OCI-LY3 (cell line): ENCODE measurements around the gene PDIK1L.
A peak's percentile ranks its signal among the peaks of the same experiment; 100 is the strongest.
"Not testable (repeated sequence)": the region's sequence is repeated elsewhere in the genome, so short reads cannot be mapped to it uniquely, and the experiment has no call there.

Experiments used
- H2AFZ ChIP-seq: fragments of 200-600, 300-600 bp; shearing (Covaris generic); 2 replicates; pipeline ENCODE4 v1.6.0; 2014; ENCODE audit warnings: antibody characterized with exemption, low read depth, low read length
- H3K27ac ChIP-seq: fragments of 200-600, 300-600 bp; sonication (generic); 2 replicates; pipeline ENCODE4 v1.5.1; 2014; ENCODE audit warnings: mild to moderate bottlenecking, low read length, moderate library complexity, mixed read lengths
- H3K27me3 ChIP-seq: fragments of 200-600, 300-600 bp; sonication (generic); 2 replicates; pipeline ENCODE4 v1.6.1; 2014; ENCODE audit warnings: low read depth, low read length, mixed read lengths
- H3K36me3 ChIP-seq: fragments of 200-600, 300-600 bp; sonication (generic); replicated peaks from 2 replicates; pipeline ENCODE3; 2014; ENCODE audit warnings: low read depth, low read length, mixed read lengths
- H3K4me1 ChIP-seq: fragments of 300-600, 200-600 bp; sonication (generic); 2 replicates; pipeline ENCODE4 v1.6.1; 2014; ENCODE audit warnings: low read length, mixed read lengths
- H3K4me2 ChIP-seq: fragments of 200-600, 300-600 bp; sonication (generic); 2 replicates; pipeline ENCODE4 v1.6.1; 2014; ENCODE audit warnings: low read length, mixed read lengths
- H3K4me3 ChIP-seq: fragments of 300-600, 200-600 bp; sonication (generic); 2 replicates; pipeline ENCODE4 v1.5.1; 2014; ENCODE audit warnings: antibody characterized with exemption, mild to moderate bottlenecking, low read length, moderate library complexity
- H3K79me2 ChIP-seq: fragments of 300-600, 200-600 bp; shearing (Covaris generic); 2 replicates; pipeline ENCODE4 v1.6.1; 2014; ENCODE audit warnings: mild to moderate bottlenecking, low read length, mixed read lengths
- H3K9ac ChIP-seq: fragments of 300-600, 200-600 bp; shearing (Covaris generic); 2 replicates; pipeline ENCODE4 v1.6.0; 2014; ENCODE audit warnings: mild to moderate bottlenecking, low read length, moderate library complexity
- H3K9me3 ChIP-seq: fragments of 200-600, 300-600 bp; shearing (Covaris generic); 2 replicates; pipeline ENCODE4 v1.6.1; 2014; ENCODE audit warnings: low read length, mixed read lengths; ENCODE audit not compliant: insufficient read depth
- H4K20me1 ChIP-seq: fragments of 200-600, 300-600 bp; sonication (generic); 2 replicates; pipeline ENCODE4 v1.6.1; 2016; ENCODE audit warnings: low read length, mixed read lengths; ENCODE audit not compliant: insufficient read depth
- CTCF ChIP-seq: fragments of 200-600, 300-600 bp; sonication (generic); IDR thresholded peaks from 2 replicates; pipeline ENCODE4 v1.5.1; 2014; ENCODE audit warnings: antibody characterized with exemption, low read length, low read depth
- EZH2phosphoT487 ChIP-seq: fragments of 200-600 bp; shearing (Covaris generic); IDR thresholded peaks from 2 replicates; pipeline ENCODE4 v1.6.1; 2018; ENCODE audit warnings: antibody characterized with exemption, mixed run types, low read depth

PDIK1L gene

DNA sequence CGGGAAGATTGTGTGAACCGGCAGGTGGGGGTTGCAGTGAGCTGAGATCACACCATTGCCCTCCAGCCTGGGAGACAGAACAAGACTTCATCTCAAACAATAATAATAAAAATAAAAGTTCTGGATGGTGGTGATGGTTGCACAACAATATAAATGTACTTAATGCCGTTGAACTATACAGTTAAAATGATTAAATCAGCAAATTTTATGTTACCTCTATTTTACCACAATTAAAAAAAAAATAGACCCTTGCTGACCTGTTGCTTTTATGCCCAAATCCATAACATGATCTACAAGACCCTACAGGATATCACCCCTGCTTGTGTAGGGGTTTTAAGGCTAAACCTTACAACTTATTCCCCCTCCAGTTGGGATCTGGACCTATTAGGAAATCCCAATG, 11.8 kb upstream of the PDIK1L start:
- no peak overlapping the region for H3K4me3 ChIP-seq
- no peaks in the 10 kb centered on the region for H3K79me2 ChIP-seq
- H4K20me1 ChIP-seq = no peaks in the 10 kb centered on the region
- H3K4me1 ChIP-seq = no peaks in the 10 kb centered on the region
- no peak overlapping the region for H3K4me2 ChIP-seq
- no peak overlapping the region for H3K27ac ChIP-seq
- no peaks in the 10 kb centered on the region for H3K9me3 ChIP-seq
- H2AFZ ChIP-seq = no peak overlapping the region
- TF ChIP-seq CTCF (no peak), EZH2phosphoT487 (no peak)
- no peak overlapping the region for H3K9ac ChIP-seq
- no peaks in the 10 kb centered on the region for H3K36me3 ChIP-seq
- no peaks in the 10 kb centered on the region for H3K27me3 ChIP-seq

DNA sequence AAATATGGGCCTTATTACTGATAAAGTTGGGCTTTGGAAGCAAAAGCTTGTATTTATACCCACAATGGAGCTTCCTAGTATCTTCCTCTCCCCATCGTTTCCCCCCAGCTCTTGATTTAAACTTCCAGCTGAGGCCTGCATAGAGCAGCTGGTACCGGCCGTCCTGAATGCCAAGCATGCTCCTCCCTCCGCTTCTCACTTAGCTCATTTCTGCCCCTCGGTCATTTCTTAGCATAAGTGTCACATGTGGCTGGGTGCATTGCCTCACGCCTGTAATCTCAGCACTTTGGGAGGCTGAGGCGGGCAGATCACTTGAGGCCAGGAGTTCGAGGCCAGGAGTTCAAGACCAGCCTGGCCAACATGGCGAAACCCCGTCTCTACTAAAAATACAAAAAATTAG, 11.4 kb upstream of the PDIK1L start:
- H3K36me3 ChIP-seq, H3K79me2 ChIP-seq, H3K4me2 ChIP-seq, H3K9ac ChIP-seq, H3K27me3 ChIP-seq, H4K20me1 ChIP-seq, H3K4me3 ChIP-seq, H3K4me1 ChIP-seq, H3K27ac ChIP-seq, H3K9me3 ChIP-seq, H2AFZ ChIP-seq: not testable (repeated sequence)

DNA sequence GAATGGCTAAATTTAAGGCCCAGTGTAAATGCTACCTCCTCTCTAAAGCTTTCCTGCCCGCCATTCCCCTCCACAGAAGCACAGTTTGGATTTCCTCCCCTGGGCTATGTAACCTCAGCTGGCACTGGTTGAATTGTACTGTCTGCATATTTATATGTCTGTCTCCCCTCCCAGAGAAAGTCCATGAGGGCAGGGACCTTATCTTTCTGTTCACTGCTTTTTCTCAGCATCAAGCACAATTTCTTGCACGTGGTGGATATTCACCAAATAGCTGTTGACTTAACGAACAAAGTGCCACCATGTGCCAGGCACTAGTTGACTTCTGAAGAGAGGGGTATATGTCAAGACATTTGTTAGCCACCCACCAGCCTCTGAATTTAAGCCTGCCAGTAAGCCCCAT, 9.5 kb upstream of the PDIK1L start:
- no peak overlapping the region for H3K27ac ChIP-seq
- H3K4me2 ChIP-seq = no peak overlapping the region
- no peaks in the 10 kb centered on the region for H3K79me2 ChIP-seq
- H2AFZ ChIP-seq = no peak overlapping the region
- no peaks in the 10 kb centered on the region; the same call in 1 of the 2 replicates for H3K4me1 ChIP-seq
- no peaks in the 10 kb centered on the region for H3K9me3 ChIP-seq
- H3K4me3 ChIP-seq = no peak overlapping the region
- no peaks in the 10 kb centered on the region for H3K27me3 ChIP-seq
- no peaks in the 10 kb centered on the region for H4K20me1 ChIP-seq
- H3K9ac ChIP-seq = no peak overlapping the region
- no peaks in the 10 kb centered on the region for H3K36me3 ChIP-seq
- TF ChIP-seq CTCF (no peak), EZH2phosphoT487 (no peak)

- no peaks in the 10 kb centered on the region for H3K79me2 ChIP-seq
- TF ChIP-seq CTCF (no peak), EZH2phosphoT487 (no peak)
- no peak overlapping the region for H3K4me2 ChIP-seq
- no peak overlapping the region for H3K27ac ChIP-seq
- H4K20me1 ChIP-seq = no peaks in the 10 kb centered on the region
- H3K4me1 ChIP-seq = no peaks in the 10 kb centered on the region; the same call in 1 of the 2 replicates
- H3K27me3 ChIP-seq = no peaks in the 10 kb centered on the region
- no peak overlapping the region for H2AFZ ChIP-seq
- H3K4me3 ChIP-seq = no peak overlapping the region
- no peak overlapping the region for H3K9ac ChIP-seq
- H3K9me3 ChIP-seq = no peaks in the 10 kb centered on the region
- no peaks in the 10 kb centered on the region for H3K36me3 ChIP-seq
Measured at GRCh38 chr1:26102526-26102925, 9.1 kb upstream of the PDIK1L start.

GRCh38 chr1:26105226-26105548, 6.4 kb upstream of the PDIK1L start:
- H3K27me3 ChIP-seq, H3K27ac ChIP-seq, H3K79me2 ChIP-seq, H3K4me1 ChIP-seq, H3K9me3 ChIP-seq, H3K36me3 ChIP-seq, H4K20me1 ChIP-seq: not testable (repeated sequence)
- Histone ChIP-seq H3K4me3 (peak overlapping the region; percentile 54), H3K4me2 (peak overlapping the region; percentile 53), H3K9ac (peak overlapping the region; percentile 15; the same call in 1 of the 2 replicates), H2AFZ (peak overlapping the region; percentile 32; the same call in 1 of the 2 replicates)
